Measurements from ENCODE around the gene TMEM50B. TPM values are rescaled to one million over a fixed set of nuclear protein-coding genes. Genes with fewer than 3 reads are reported as not detected.
A peak's percentile ranks its signal among the peaks of the same experiment; 100 is the strongest.
"Not testable (repeated sequence)": the region's sequence is repeated elsewhere in the genome, so short reads cannot be mapped to it uniquely, and the experiment has no call there.

TMEM50B gene
- total RNA-seq, 4 donors from 2014 or later = 53.8 to 83.5 (median 57.0) TPM

DNA sequence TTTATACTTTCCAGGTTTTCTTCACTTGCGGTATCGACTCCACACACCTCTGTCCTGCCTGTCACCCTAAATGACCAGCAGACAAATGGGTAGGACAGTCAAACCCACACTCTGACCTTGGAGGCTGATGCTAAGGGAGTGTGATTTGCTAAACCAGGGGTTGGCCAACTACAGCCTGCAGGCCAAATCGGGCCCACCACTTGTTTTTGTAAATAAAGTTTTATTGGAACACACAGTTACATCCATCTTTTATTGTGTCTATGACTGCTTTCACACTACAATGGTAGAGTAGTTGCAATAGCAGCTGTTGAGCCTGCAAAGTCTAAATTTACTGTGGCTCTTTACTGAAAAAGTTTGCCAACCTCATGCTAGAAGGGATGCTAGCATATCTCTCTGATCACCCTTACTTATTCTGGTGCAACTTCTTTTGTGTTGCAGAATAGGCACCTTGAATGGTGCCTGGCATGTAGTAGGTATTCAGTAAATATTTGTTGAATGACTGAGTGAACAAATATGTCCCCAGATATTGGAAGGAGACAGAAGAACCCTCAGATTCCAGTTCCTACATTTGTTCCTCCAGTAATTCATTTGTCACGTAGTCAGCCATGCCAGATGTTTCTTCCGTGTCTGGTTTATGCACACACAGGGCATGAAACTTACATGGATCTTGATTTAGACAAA, 57.9 kb downstream of the TMEM50B start:
- TF ChIP-seq, protein P1, sequence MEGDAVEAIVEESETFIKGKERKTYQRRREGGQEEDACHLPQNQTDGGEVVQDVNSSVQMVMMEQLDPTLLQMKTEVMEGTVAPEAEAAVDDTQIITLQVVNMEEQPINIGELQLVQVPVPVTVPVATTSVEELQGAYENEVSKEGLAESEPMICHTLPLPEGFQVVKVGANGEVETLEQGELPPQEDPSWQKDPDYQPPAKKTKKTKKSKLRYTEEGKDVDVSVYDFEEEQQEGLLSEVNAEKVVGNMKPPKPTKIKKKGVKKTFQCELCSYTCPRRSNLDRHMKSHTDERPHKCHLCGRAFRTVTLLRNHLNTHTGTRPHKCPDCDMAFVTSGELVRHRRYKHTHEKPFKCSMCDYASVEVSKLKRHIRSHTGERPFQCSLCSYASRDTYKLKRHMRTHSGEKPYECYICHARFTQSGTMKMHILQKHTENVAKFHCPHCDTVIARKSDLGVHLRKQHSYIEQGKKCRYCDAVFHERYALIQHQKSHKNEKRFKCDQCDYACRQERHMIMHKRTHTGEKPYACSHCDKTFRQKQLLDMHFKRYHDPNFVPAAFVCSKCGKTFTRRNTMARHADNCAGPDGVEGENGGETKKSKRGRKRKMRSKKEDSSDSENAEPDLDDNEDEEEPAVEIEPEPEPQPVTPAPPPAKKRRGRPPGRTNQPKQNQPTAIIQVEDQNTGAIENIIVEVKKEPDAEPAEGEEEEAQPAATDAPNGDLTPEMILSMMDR (IDR thresholded peaks at IDR 0.05) = no peak
- DNase-seq (ENCODE audit: low spot score) (no peak), ATAC-seq (ENCODE audit: low FRiP score) (no peak)

DNA sequence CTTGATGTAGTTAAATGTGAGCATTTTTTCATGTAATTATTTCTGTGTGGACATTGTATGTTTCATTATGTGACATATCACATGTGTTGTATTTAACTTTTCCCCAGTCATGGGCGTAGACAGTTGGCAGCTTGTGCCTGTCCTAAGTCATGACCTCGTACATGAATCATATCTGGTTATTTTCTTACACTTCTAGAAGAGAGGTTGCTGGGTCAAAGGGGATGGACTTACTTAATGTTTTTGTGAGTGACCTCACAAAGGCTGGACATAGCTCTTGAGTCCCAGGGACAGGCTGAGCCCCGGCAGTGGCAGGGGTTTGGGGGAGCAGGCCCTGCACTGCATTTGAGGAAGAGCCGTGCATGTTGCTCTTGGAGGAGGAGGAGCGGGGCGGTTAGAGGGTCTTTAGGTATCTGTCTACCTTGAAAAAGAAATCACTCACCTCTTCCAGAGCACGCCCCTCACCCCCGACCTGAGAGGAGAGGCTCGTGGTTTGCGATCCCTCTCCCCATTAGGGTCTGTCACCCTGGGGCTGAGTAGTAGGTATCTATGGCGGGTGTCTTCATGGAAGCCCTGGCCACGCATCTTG, 60.1 kb downstream of the TMEM50B start:
- TF ChIP-seq, protein P1 (IDR thresholded peaks at IDR 0.05) = no peak
- DNase-seq (ENCODE audit: low spot score) = no peak
- peak; percentile 93 for ATAC-seq (ENCODE audit: low FRiP score)

DNA sequence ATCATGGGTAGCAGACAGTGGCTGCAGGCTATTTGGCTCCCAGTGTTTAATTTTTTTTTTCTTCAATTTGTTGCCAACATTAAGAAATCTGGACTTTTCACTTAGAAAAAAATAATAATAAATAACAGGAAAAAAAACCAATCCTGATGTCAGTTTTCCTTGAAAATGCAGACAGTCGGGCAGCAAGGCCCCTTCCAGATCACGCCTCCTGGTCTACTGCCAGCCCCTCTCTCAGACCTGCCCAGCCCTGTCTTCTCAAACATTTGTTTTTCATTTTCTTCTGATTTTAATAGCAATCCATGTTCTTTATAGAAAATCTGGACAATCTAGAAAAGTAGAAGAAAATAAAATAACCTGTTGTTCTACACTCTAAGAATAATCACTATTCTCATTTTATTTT, 61.1 kb downstream of the TMEM50B start:
- TF ChIP-seq, protein P1 (IDR thresholded peaks at IDR 0.05) = no peak
- no peak for DNase-seq (ENCODE audit: low spot score)
- ATAC-seq (ENCODE audit: low FRiP score) = no peak

DNA sequence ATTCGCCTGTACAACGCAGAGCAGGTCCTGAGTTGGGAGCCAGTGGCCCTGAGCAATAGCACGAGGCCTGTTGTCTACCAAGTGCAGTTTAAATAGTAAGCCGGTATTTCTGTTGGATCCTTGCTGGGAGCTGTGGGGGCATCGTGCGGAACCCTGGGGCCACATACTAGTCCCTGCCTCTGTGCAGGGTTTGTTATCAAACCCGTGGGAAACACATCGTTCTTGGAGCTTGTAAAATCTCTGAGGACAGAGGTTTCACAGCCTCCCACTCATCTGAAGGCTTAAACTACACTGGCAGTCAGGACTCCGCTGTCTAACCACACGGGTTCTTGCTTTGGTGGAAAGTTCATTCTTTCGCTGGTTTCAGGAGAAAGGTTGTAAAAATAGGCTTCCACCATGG, 64.8 kb downstream of the TMEM50B start:
- DNase-seq (ENCODE audit: low spot score) = no peak
- TF ChIP-seq, protein P1 (IDR thresholded peaks at IDR 0.05) = no peak
- no peak for ATAC-seq (ENCODE audit: low FRiP score)

DNA sequence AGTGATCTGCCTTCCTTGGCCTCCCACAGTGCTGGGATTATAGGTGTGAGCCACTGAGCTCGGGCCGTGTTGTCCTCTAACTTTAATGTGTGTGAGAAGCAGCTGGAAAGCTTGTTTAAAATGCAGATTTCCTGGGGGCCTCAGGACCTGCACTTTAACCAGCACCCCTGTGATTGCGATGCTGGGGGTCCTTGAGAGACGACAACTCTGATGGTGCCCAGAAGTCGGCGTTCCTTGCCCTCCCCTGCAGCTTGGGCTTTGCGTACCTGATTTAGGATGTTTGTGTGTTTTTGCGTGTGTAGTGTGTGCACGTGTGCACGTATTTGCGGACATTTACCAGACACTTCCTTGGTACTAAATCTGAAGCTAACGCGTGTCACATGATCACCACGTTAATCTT, 65.7 kb downstream of the TMEM50B start:
- TF ChIP-seq, protein P1 (IDR thresholded peaks at IDR 0.05) = no peak
- no peak for DNase-seq (ENCODE audit: low spot score)
- no peak for ATAC-seq (ENCODE audit: low FRiP score)

DNA sequence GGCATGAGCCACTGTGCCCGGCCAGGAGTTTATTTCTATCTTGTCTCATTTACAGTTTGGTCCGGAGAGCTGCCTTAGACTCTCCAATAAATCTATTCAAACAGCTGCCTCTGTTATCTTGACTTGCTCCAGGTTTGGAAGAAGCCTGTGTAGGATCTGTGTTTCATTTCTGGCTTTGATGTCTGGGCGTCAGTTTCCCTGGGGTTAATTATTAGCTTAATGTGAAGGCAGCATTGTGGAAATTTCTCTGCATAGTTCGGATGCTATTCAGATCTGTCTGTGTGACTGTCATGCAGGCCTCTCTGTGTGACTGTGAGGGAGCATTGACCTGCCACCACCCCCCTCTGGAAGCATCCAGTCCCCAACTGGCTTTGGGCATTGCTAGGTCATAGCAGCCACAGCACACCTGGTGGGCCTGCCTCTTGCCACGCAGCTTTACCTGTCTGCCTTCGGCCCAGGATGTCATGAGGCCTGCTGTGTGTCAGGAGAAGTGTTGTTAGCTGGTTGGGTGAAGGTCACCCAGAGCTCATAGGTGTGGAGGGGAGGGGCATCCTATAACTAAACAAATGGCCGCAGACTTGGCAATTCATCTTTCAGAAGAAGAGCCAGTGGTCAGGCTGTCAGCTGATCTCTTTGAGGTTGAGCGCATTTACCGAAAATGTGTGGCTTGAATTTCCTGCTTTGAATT, 66.8 kb downstream of the TMEM50B start:
- TF ChIP-seq, protein P1 (IDR thresholded peaks at IDR 0.05) = no peak
- no peak for DNase-seq (ENCODE audit: low spot score)
- no peak for ATAC-seq (ENCODE audit: low FRiP score)

DNA sequence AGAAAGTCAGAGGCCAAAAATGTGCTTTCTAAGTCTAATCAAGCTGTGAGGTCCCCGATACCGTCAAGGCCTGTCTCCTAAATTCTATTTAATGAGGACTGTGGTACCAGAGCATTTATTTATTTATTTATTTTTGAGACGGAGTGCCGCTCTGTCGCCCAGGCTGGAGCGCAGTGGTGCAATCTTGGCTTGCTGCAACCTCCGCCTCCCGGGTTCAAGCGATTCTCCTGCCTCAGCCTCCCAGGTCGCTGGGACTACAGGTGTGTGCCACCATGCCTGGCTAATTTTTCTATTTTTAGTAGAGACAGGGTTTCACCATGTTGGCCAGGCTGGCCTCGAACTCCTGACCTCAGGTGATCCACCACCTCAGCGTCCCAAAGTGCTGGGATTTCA, 67.3 kb downstream of the TMEM50B start:
- DNase-seq (ENCODE audit: low spot score) = not testable (repeated sequence)

More for the DNA sequence above, 67.3 kb downstream of the TMEM50B start:
- ATAC-seq (ENCODE audit: low FRiP score) = not testable (repeated sequence)
